K562 (cell line): ENCODE data around the gene BARHL2. TPM values are rescaled to one million over a fixed set of nuclear protein-coding genes. Genes with fewer than 3 reads are reported as not detected.

ENCODE experiments used
- ATAC-seq: fragments of 200-7000 bp; cut with Tn5 transposase; 3 replicates; pipeline ENCODE4 v1.9.1; 2020; ENCODE audit warnings: moderate library complexity
- BruUV-seq: library from RNA; stranded (reverse); fragments of 400-500 nt; replicated peaks from 2 replicates; lab custom pipeline; 2021; lab: Mats Ljungman, UMichigan
- CTCF ChIA-PET: fragments of 300-600 bp; formaldehyde crosslinking; extraction: SDS; loops from one replicate; lab custom pipeline; 2021; ENCODE audit warnings: low intra/inter-chr PET ratio; lab: Yijun Ruan, JAX
- POLR2A ChIA-PET: fragments of 300-600, 350-650 bp; sonication (Branson Sonifier 250); formaldehyde crosslinking; extraction: SDS; loops from one replicate; lab custom pipeline; 2021; ENCODE audit warnings: antibody characterized with exemption, inconsistent platforms; lab: Yijun Ruan, JAX
- DNase-seq, 4 experiments: peaks; one replicate each; pipeline versions ENCODE4 v3.0.0 to v3.0.0-alpha.2; 2011 to 2018; ENCODE audit warnings: low spot score in 3 of 4, mixed read lengths in 3 of 4; ENCODE audit errors: extremely low read depth in 1 of 4
- FAIRE-seq: peaks from 2 replicates; lab custom pipeline; 2011; peaks lifted over from hg19 to GRCh38; lab: Jason Lieb, UNC
- H2AFZ ChIP-seq: 2 replicates; pipeline ENCODE4 v1.6.0; 2011; ENCODE audit warnings: low read depth, low read length, control low read depth, inconsistent platforms
- H3K27ac ChIP-seq: fragments of 200-600 bp; 3 replicates; pipeline ENCODE4 v1.8.0; 2011; ENCODE audit warnings: low read depth, mild to moderate bottlenecking, control low read depth, inconsistent platforms, low read length, moderate library complexity, mixed read lengths; ENCODE audit errors: extremely low read depth
- H3K27me3 ChIP-seq, 2 experiments: fragments of 300-600 bp in 1 of 2; 2 replicates in 1 of 2; 3 replicates in 1 of 2; pipeline versions ENCODE4 v1.6.0 to v1.8.0; 2011; ENCODE audit warnings: inconsistent platforms in 2 of 2, low read length in 2 of 2, mild to moderate bottlenecking in 1 of 2, mixed read lengths in 1 of 2, moderate library complexity in 1 of 2; ENCODE audit not compliant: control insufficient read depth in 2 of 2, insufficient read depth in 2 of 2
- H3K36me3 ChIP-seq: fragments of 300-600 bp; 3 replicates; pipeline ENCODE4 v1.8.0; 2011; ENCODE audit warnings: mild to moderate bottlenecking, low read length, inconsistent platforms; ENCODE audit not compliant: control insufficient read depth, insufficient read depth
- H3K4me1 ChIP-seq, 2 experiments: fragments of 200-600 bp in 1 of 2; replicated peaks in 1 of 2; 2 replicates in 1 of 2; 3 replicates in 1 of 2; pipeline versions ENCODE4 v1.5.1 to v1.8.0; 2011; ENCODE audit warnings: inconsistent platforms in 2 of 2, low read length in 2 of 2, mild to moderate bottlenecking in 1 of 2, mixed read lengths in 1 of 2, moderate library complexity in 1 of 2; ENCODE audit not compliant: control insufficient read depth in 2 of 2, insufficient read depth in 2 of 2
- H3K4me2 ChIP-seq: 2 replicates; pipeline ENCODE4 v1.6.1; 2011; ENCODE audit warnings: low read length, control low read depth, inconsistent platforms, mixed read lengths; ENCODE audit not compliant: insufficient read depth
- H3K4me3 ChIP-seq: fragments of 200-600 bp; sonication (generic), shearing (Covaris generic); 2 replicates; pipeline ENCODE4 v1.5.1; 2016; ENCODE audit warnings: control low read depth, inconsistent platforms
- H3K79me2 ChIP-seq: fragments of 200-600 bp; 3 replicates; pipeline ENCODE4 v1.8.0; 2011; ENCODE audit warnings: low read length, inconsistent platforms; ENCODE audit not compliant: control insufficient read depth, insufficient read depth
- H3K9ac ChIP-seq, 2 experiments: 2 replicates each; pipeline versions ENCODE4 v1.6.0 to v1.6.1; 2011; ENCODE audit warnings: low read depth in 2 of 2, low read length in 2 of 2, control low read depth in 1 of 2, inconsistent platforms in 1 of 2, mild to moderate bottlenecking in 1 of 2, mixed read lengths in 1 of 2; ENCODE audit not compliant: insufficient read depth in 1 of 2
- H3K9me1 ChIP-seq: one replicate; pipeline ENCODE4 v1.6.0; 2011; ENCODE audit warnings: inconsistent platforms, mild to moderate bottlenecking, low read length, moderate library complexity; ENCODE audit not compliant: control insufficient read depth, insufficient read depth
- H3K9me3 ChIP-seq: replicated peaks from 2 replicates; pipeline ENCODE4 v1.5.1; 2011; ENCODE audit warnings: low read depth, low read length, inconsistent platforms; ENCODE audit not compliant: control insufficient read depth, insufficient read depth
- H4K20me1 ChIP-seq: replicated peaks from 2 replicates; pipeline ENCODE4 v1.6.1; 2011; ENCODE audit warnings: low read length, inconsistent platforms, mixed read lengths; ENCODE audit not compliant: control insufficient read depth, insufficient read depth
- E2F6 ChIP-seq, 2 experiments: IDR thresholded peaks; 2 replicates each; pipeline ENCODE4 v1.6.1; 2011; ENCODE audit warnings: borderline replicate concordance in 1 of 2, control low read depth in 1 of 2, low read depth in 1 of 2, low read length in 1 of 2, mild to moderate bottlenecking in 1 of 2, mixed read lengths in 1 of 2, moderate library complexity in 1 of 2; ENCODE audit not compliant: insufficient read depth in 1 of 2, insufficient read length in 1 of 2, poor library complexity in 1 of 2, severe bottlenecking in 1 of 2; ENCODE audit errors: extremely low read depth in 1 of 2
- L3MBTL2 ChIP-seq: fragments of 450-650 bp; IDR thresholded peaks from 2 replicates; pipeline ENCODE4 v1.6.1; 2016; ENCODE audit warnings: mild to moderate bottlenecking, moderate library complexity
- NR3C1 ChIP-seq: sonication (generic); formaldehyde crosslinking; IDR thresholded peaks from 2 replicates; pipeline ENCODE4 v1.8.1; 2022; ENCODE audit warnings: missing genetic modification reagents
- POU5F1 ChIP-seq: fragments of 150-350 bp; IDR thresholded peaks from 2 replicates; pipeline ENCODE4 v1.6.1; 2014; ENCODE audit warnings: borderline replicate concordance, low read length, low read depth, mild to moderate bottlenecking; ENCODE audit not compliant: partially characterized antibody
- TEAD1 ChIP-seq, 2 experiments: fragments of 450-650 bp in 1 of 2; sonication (generic) in 1 of 2; formaldehyde crosslinking; IDR thresholded peaks; 2 replicates each; pipeline versions ENCODE4 v1.4.0 to v1.8.0; 2020 to 2022; ENCODE audit warnings: mild to moderate bottlenecking in 2 of 2, missing genetic modification reagents in 1 of 2
- TOE1 ChIP-seq, 2 experiments: fragments of 450-650 bp in 1 of 2; sonication (generic) in 1 of 2; formaldehyde crosslinking in 1 of 2; IDR thresholded peaks; 2 replicates each; pipeline versions ENCODE4 v1.7.1 to v1.8.0; 2016 to 2022; ENCODE audit warnings: borderline replicate concordance in 2 of 2, mild to moderate bottlenecking in 2 of 2, antibody characterized with exemption in 1 of 2, inconsistent platforms in 1 of 2, low read depth in 1 of 2, missing genetic modification reagents in 1 of 2, moderate library complexity in 1 of 2
- ZNF253 ChIP-seq: fragments of 250-450 bp; sonication (Bioruptor Pico); conservative IDR thresholded peaks from 2 replicates; pipeline ENCODE4 v1.6.1; 2021; ENCODE audit warnings: mild to moderate bottlenecking
- WGBS: fragments of 100-300 bp; shearing (Covaris generic); methylation state at CpG from one replicate; pipeline ENCODE4 v1.1.6; 2016; ENCODE audit warnings: low coverage, mixed read lengths; ENCODE audit not compliant: insufficient coverage; ENCODE audit errors: missing lambda C conversion rate; 5-methylcytosine and 5-hydroxymethylcytosine counted together
- in situ Hi-C: fragments of 300-500 bp; cut with MboI; formaldehyde crosslinking; loops from 4 replicates; pipeline ENCODE4 v1.15.0; 2018; ENCODE audit warnings: inconsistent platforms, mixed read lengths
- intact Hi-C: fragments of 100-400 bp; cut with micrococcal nuclease; formaldehyde crosslinking; loops from 2 replicates; pipeline ENCODE4 v1.14.2; 2022
- polyA plus RNA-seq, 8 experiments: library from polyadenylated mRNA; depleted of rRNA in 4 of 8; stranded (reverse) in 5 of 8; unstranded in 3 of 8; fragments of >200 nt; fragmentation: Nextera tagmentation in 2 of 8; fragmentation: Illumina TruSeq in 1 of 8; extraction: Ambion mirVana in 2 of 8; extraction: Trizol in 1 of 8; gene quantifications; 2 replicates each; pipeline versions ENCODE4 v1.2.1 to v1.2.3, GENCODE V29; 2011 to 2014; ENCODE audit warnings: inconsistent platforms in 1 of 8, missing spikeins in 1 of 8
- total RNA-seq, 7 experiments: library from RNA; depleted of rRNA in 6 of 7; stranded (reverse); fragments of >200 nt in 6 of 7; fragmentation: Illumina TruSeq in 2 of 7; extraction: Trizol in 2 of 7; gene quantifications; 2 replicates each; pipeline versions ENCODE4 v1.2.1 to v1.2.3, GENCODE V29; 2011 to 2021; ENCODE audit warnings: low replicate concordance in 1 of 7
- TF ChIP-seq, protein P1 (sequence below): fragments of 450-650 bp; IDR thresholded peaks from 2 replicates; pipeline ENCODE4 v1.6.1; 2016; ENCODE audit warnings: mild to moderate bottlenecking, moderate library complexity

BARHL2 gene
- total and polyA plus RNA-seq, 9 of the 15 experiments (the other 6 are each of a cell fraction or from before 2014, with no cell fraction given): 0.06 to 0.11 (median 0.09) TPM; not detected in 6

- no peak overlapping the region for H3K27ac ChIP-seq
- CTCF ChIA-PET: no interaction called here
- POLR2A ChIA-PET: no interaction called here
- H4K20me1 ChIP-seq: no peaks in the 10 kb centered on the region
- ATAC-seq: no peak
- no peak overlapping the region for H3K4me2 ChIP-seq
- no peak for DNase-seq
- no TSS peak for BruUV-seq
- WGBS: 67% methylated on average over 1 of the region's 37 CpGs
- peak overlapping the region; percentile 42 for H3K4me3 ChIP-seq
- in situ Hi-C loops: no loop called here
- no peaks in the 10 kb centered on the region for H3K79me2 ChIP-seq
- H3K9me1 ChIP-seq: no peaks in the 10 kb centered on the region
- intact Hi-C loops: no loop called here
- H3K9ac ChIP-seq: peak overlapping the region in 1 of 2 experiments; percentile 88; a peak in 2 of 4 replicates
- H2AFZ ChIP-seq: no peak overlapping the region
- H3K4me1 ChIP-seq: peaks cover 0 to 32% of the 10 kb centered on the region in 2 experiments; a peak in 3 of 5 replicates
- no peak for FAIRE-seq
- no peaks in the 10 kb centered on the region for H3K9me3 ChIP-seq
- H3K27me3 ChIP-seq: peaks cover 38 to 42% of the 10 kb centered on the region in 2 experiments
- H3K36me3 ChIP-seq: no peaks in the 10 kb centered on the region
- TF ChIP-seq POU5F1 (no peak), TOE1 (IDR thresholded peaks at IDR 0.05; ENCODE audit: borderline replicate concordance) (no peak), TOE1 (CRISPR knock-in tag; IDR thresholded peaks at IDR 0.05; ENCODE audit: borderline replicate concordance, low read depth) (no peak), L3MBTL2 (0 out of 2 replicates have a peak, but pooled peaks have one; percentile 12), ZNF253 (CRISPR knock-in tag) (no peak), NR3C1 (no peak), E2F6 (IDR thresholded peaks at IDR 0.05; ENCODE audit: borderline replicate concordance in 1 of 2, extremely low read depth in 1 of 2, insufficient read depth in 1 of 2, insufficient read length in 1 of 2, low read depth in 1 of 2, low read length in 1 of 2, poor library complexity in 1 of 2, severe bottlenecking in 1 of 2) (peak in 1 of 2 experiments; percentile 72), TEAD1 (CRISPR knock-in tag; IDR thresholded peaks at IDR 0.05) (no peak)
- TF ChIP-seq, protein P1, sequence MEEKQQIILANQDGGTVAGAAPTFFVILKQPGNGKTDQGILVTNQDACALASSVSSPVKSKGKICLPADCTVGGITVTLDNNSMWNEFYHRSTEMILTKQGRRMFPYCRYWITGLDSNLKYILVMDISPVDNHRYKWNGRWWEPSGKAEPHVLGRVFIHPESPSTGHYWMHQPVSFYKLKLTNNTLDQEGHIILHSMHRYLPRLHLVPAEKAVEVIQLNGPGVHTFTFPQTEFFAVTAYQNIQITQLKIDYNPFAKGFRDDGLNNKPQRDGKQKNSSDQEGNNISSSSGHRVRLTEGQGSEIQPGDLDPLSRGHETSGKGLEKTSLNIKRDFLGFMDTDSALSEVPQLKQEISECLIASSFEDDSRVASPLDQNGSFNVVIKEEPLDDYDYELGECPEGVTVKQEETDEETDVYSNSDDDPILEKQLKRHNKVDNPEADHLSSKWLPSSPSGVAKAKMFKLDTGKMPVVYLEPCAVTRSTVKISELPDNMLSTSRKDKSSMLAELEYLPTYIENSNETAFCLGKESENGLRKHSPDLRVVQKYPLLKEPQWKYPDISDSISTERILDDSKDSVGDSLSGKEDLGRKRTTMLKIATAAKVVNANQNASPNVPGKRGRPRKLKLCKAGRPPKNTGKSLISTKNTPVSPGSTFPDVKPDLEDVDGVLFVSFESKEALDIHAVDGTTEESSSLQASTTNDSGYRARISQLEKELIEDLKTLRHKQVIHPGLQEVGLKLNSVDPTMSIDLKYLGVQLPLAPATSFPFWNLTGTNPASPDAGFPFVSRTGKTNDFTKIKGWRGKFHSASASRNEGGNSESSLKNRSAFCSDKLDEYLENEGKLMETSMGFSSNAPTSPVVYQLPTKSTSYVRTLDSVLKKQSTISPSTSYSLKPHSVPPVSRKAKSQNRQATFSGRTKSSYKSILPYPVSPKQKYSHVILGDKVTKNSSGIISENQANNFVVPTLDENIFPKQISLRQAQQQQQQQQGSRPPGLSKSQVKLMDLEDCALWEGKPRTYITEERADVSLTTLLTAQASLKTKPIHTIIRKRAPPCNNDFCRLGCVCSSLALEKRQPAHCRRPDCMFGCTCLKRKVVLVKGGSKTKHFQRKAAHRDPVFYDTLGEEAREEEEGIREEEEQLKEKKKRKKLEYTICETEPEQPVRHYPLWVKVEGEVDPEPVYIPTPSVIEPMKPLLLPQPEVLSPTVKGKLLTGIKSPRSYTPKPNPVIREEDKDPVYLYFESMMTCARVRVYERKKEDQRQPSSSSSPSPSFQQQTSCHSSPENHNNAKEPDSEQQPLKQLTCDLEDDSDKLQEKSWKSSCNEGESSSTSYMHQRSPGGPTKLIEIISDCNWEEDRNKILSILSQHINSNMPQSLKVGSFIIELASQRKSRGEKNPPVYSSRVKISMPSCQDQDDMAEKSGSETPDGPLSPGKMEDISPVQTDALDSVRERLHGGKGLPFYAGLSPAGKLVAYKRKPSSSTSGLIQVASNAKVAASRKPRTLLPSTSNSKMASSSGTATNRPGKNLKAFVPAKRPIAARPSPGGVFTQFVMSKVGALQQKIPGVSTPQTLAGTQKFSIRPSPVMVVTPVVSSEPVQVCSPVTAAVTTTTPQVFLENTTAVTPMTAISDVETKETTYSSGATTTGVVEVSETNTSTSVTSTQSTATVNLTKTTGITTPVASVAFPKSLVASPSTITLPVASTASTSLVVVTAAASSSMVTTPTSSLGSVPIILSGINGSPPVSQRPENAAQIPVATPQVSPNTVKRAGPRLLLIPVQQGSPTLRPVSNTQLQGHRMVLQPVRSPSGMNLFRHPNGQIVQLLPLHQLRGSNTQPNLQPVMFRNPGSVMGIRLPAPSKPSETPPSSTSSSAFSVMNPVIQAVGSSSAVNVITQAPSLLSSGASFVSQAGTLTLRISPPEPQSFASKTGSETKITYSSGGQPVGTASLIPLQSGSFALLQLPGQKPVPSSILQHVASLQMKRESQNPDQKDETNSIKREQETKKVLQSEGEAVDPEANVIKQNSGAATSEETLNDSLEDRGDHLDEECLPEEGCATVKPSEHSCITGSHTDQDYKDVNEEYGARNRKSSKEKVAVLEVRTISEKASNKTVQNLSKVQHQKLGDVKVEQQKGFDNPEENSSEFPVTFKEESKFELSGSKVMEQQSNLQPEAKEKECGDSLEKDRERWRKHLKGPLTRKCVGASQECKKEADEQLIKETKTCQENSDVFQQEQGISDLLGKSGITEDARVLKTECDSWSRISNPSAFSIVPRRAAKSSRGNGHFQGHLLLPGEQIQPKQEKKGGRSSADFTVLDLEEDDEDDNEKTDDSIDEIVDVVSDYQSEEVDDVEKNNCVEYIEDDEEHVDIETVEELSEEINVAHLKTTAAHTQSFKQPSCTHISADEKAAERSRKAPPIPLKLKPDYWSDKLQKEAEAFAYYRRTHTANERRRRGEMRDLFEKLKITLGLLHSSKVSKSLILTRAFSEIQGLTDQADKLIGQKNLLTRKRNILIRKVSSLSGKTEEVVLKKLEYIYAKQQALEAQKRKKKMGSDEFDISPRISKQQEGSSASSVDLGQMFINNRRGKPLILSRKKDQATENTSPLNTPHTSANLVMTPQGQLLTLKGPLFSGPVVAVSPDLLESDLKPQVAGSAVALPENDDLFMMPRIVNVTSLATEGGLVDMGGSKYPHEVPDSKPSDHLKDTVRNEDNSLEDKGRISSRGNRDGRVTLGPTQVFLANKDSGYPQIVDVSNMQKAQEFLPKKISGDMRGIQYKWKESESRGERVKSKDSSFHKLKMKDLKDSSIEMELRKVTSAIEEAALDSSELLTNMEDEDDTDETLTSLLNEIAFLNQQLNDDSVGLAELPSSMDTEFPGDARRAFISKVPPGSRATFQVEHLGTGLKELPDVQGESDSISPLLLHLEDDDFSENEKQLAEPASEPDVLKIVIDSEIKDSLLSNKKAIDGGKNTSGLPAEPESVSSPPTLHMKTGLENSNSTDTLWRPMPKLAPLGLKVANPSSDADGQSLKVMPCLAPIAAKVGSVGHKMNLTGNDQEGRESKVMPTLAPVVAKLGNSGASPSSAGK: peak; percentile 25; the same call in 1 of the 2 replicates
Measured at GRCh38 chr1:90717356-90717664, 208 bp upstream of the BARHL2 start.
